A375 (cell line): ENCODE measurements around the gene CCDC178. TPM values are rescaled to one million over a fixed set of nuclear protein-coding genes. Genes with fewer than 3 reads are reported as not detected.

Experiments used
- total RNA-seq: library from RNA; depleted of rRNA; stranded (reverse); fragments of >200 nt; shearing (Covaris generic); gene quantifications from 2 replicates; pipeline ENCODE4 v1.2.3, GENCODE V29; 2014; rRNA removed

CCDC178 gene
- total RNA-seq = not detected in 2 replicates

GRCh38 chr18:33440060-33441043 is at the start of gene CCDC178:
Gene CCDC178, minus strand, starts transcription at chr18:33440721. Its CDS starts 28,633 bp downstream, at chr18:33412088.

Other genes with a start within 250 kb of the CCDC178 start
- not detected in 2 replicates for gene ASXL3, start 137.5 kb upstream of the CCDC178 start, total RNA-seq